GM12801 (cell line): ENCODE measurements around the gene ADAM10.

ENCODE experiments used
- CTCF ChIP-seq: IDR thresholded peaks from one replicate; pipeline ENCODE4 v1.5.1; 2011; ENCODE audit warnings: control low read depth; ENCODE audit not compliant: insufficient read length; ENCODE audit errors: extremely low read depth

Gene ADAM10

GRCh38 chr15:58561321-58561720 is 188.2 kb downstream of the ADAM10 start:
- no peak for TF ChIP-seq CTCF

- TF ChIP-seq CTCF = no peak
Observed at GRCh38 chr15:58559904-58560588, 189.5 kb downstream of the ADAM10 start.

- no peak for TF ChIP-seq CTCF
Observed at GRCh38 chr15:58558777-58559176, 190.7 kb downstream of the ADAM10 start.

- no peak for TF ChIP-seq CTCF
Observed at GRCh38 chr15:58556541-58556940, 193.0 kb downstream of the ADAM10 start.

GRCh38 chr15:58556028-58556361 is 193.5 kb downstream of the ADAM10 start:
- no peak for TF ChIP-seq CTCF

GRCh38 chr15:58555162-58556027 is 194.1 kb downstream of the ADAM10 start:
- TF ChIP-seq CTCF = no peak

GRCh38 chr15:58554758-58555157 is 194.7 kb downstream of the ADAM10 start:
- no peak for TF ChIP-seq CTCF
